Rectal smooth muscle tissue (tissue), 1 donor: ENCODE data around the gene ELANE.

Source experiments
- H3K27ac ChIP-seq: one replicate; pipeline ENCODE4 v1.7.0; 2013; ENCODE audit warnings: low read depth, low read length, inconsistent platforms
- H3K27me3 ChIP-seq: one replicate; pipeline ENCODE4 v1.7.0; 2013; ENCODE audit warnings: low read length; ENCODE audit not compliant: control insufficient read depth, insufficient read depth
- H3K36me3 ChIP-seq: one replicate; pipeline ENCODE4 v1.7.0; 2013; ENCODE audit warnings: low read length; ENCODE audit not compliant: control insufficient read depth, insufficient read depth
- H3K4me1 ChIP-seq: one replicate; pipeline ENCODE4 v1.7.0; 2013; ENCODE audit warnings: low read length; ENCODE audit not compliant: control insufficient read depth, insufficient read depth
- H3K4me3 ChIP-seq: one replicate; pipeline ENCODE4 v1.7.0; 2013; ENCODE audit warnings: low read length
- H3K9ac ChIP-seq: one replicate; pipeline ENCODE4 v1.7.0; 2013; ENCODE audit warnings: low read length

Gene ELANE

GRCh38 chr19:866769-867300 lies 14.7 kb downstream of the ELANE start:
- Histone ChIP-seq H3K27ac (no peak overlapping the region), H3K4me3 (no peak overlapping the region), H3K36me3 (peaks cover 2% of the 10 kb centered on the region), H3K9ac (no peak overlapping the region), H3K27me3 (no peaks in the 10 kb centered on the region), H3K4me1 (peaks cover 17% of the 10 kb centered on the region)

GRCh38 chr19:867301-867793 lies 15.2 kb downstream of the ELANE start:
- H3K4me3 ChIP-seq: no peak overlapping the region
- H3K36me3 ChIP-seq: peaks cover 2% of the 10 kb centered on the region
- H3K9ac ChIP-seq: no peak overlapping the region
- no peak overlapping the region for H3K27ac ChIP-seq
- H3K4me1 ChIP-seq: peaks cover 22% of the 10 kb centered on the region
- H3K27me3 ChIP-seq: no peaks in the 10 kb centered on the region

- Histone ChIP-seq H3K4me1 (peaks cover 22% of the 10 kb centered on the region), H3K27ac (peak overlapping the region; percentile 91), H3K27me3 (no peaks in the 10 kb centered on the region), H3K4me3 (no peak overlapping the region), H3K9ac (no peak overlapping the region), H3K36me3 (peaks cover 2% of the 10 kb centered on the region)
These were observed 15.9 kb downstream of the ELANE start for GRCh38 chr19:867855-868457.

GRCh38 chr19:868458-869244 lies 16.5 kb downstream of the ELANE start:
- no peaks in the 10 kb centered on the region for H3K27me3 ChIP-seq
- no peak overlapping the region for H3K4me3 ChIP-seq
- H3K27ac ChIP-seq: peak overlapping the region; percentile 91
- H3K36me3 ChIP-seq: peaks cover 2% of the 10 kb centered on the region
- peaks cover 22% of the 10 kb centered on the region for H3K4me1 ChIP-seq
- H3K9ac ChIP-seq: no peak overlapping the region

GRCh38 chr19:869245-870177 lies 17.4 kb downstream of the ELANE start:
- no peaks in the 10 kb centered on the region for H3K27me3 ChIP-seq
- H3K4me3 ChIP-seq: no peak overlapping the region
- no peak overlapping the region for H3K9ac ChIP-seq
- peaks cover 18% of the 10 kb centered on the region for H3K4me1 ChIP-seq
- peak overlapping the region; percentile 91 for H3K27ac ChIP-seq
- peaks cover 3% of the 10 kb centered on the region for H3K36me3 ChIP-seq

GRCh38 chr19:870314-870713 lies 18.2 kb downstream of the ELANE start:
- peak overlapping the region; percentile 91 for H3K27ac ChIP-seq
- peaks cover 5% of the 10 kb centered on the region for H3K36me3 ChIP-seq
- H3K4me1 ChIP-seq: peaks cover 18% of the 10 kb centered on the region
- no peaks in the 10 kb centered on the region for H3K27me3 ChIP-seq
- H3K4me3 ChIP-seq: no peak overlapping the region
- H3K9ac ChIP-seq: no peak overlapping the region

GRCh38 chr19:870963-871401 lies 18.9 kb downstream of the ELANE start:
- H3K36me3 ChIP-seq: peaks cover 8% of the 10 kb centered on the region
- H3K27me3 ChIP-seq: no peaks in the 10 kb centered on the region
- H3K4me3 ChIP-seq: no peak overlapping the region
- H3K27ac ChIP-seq: peak overlapping the region; percentile 91
- no peak overlapping the region for H3K9ac ChIP-seq
- peaks cover 18% of the 10 kb centered on the region for H3K4me1 ChIP-seq

GRCh38 chr19:871446-872265 lies 19.6 kb downstream of the ELANE start:
- H3K4me3 ChIP-seq: peak overlapping the region; percentile 32
- no peaks in the 10 kb centered on the region for H3K27me3 ChIP-seq
- peaks cover 10% of the 10 kb centered on the region for H3K36me3 ChIP-seq
- H3K4me1 ChIP-seq: peaks cover 18% of the 10 kb centered on the region
- H3K9ac ChIP-seq: peak overlapping the region; percentile 30
- peak overlapping the region; percentile 91 for H3K27ac ChIP-seq

- H3K27ac ChIP-seq: peak overlapping the region; percentile 91
- H3K36me3 ChIP-seq: peaks cover 12% of the 10 kb centered on the region
- peak overlapping the region; percentile 32 for H3K4me3 ChIP-seq
- peaks cover 18% of the 10 kb centered on the region for H3K4me1 ChIP-seq
- peak overlapping the region; percentile 30 for H3K9ac ChIP-seq
- H3K27me3 ChIP-seq: no peaks in the 10 kb centered on the region
These were observed 20.3 kb downstream of the ELANE start for GRCh38 chr19:872266-872951.

- Histone ChIP-seq H3K4me3 (no peak overlapping the region), H3K9ac (no peak overlapping the region), H3K27ac (no peak overlapping the region), H3K27me3 (no peaks in the 10 kb centered on the region), H3K36me3 (peaks cover 11% of the 10 kb centered on the region), H3K4me1 (peaks cover 18% of the 10 kb centered on the region)
These were observed 21.0 kb downstream of the ELANE start for GRCh38 chr19:873084-873483.

GRCh38 chr19:873561-874041 lies 21.5 kb downstream of the ELANE start:
- no peak overlapping the region for H3K9ac ChIP-seq
- no peak overlapping the region for H3K27ac ChIP-seq
- peaks cover 15% of the 10 kb centered on the region for H3K4me1 ChIP-seq
- H3K4me3 ChIP-seq: no peak overlapping the region
- H3K27me3 ChIP-seq: no peaks in the 10 kb centered on the region
- peaks cover 11% of the 10 kb centered on the region for H3K36me3 ChIP-seq
